SW 1271 (cell line): ENCODE measurements around the gene PLD5.
"Not testable (repeated sequence)": the region's sequence is repeated elsewhere in the genome, so short reads cannot be mapped to it uniquely, and the experiment has no call there.

Experiments
- DNase-seq, 2 experiments: peaks; one replicate each; lab custom pipeline; 2025; lab: John Stamatoyannopoulos, UW

PLD5 gene

GRCh38 chr1:242058582-242058981, 465.9 kb downstream of the PLD5 start:
- DNase-seq, result not testable (repeated sequence)

GRCh38 chr1:242058181-242058580, 466.3 kb downstream of the PLD5 start:
- not testable (repeated sequence) for DNase-seq

- no peak for DNase-seq
Observed at GRCh38 chr1:242057745-242058115, 466.8 kb downstream of the PLD5 start.

GRCh38 chr1:242056988-242057744, 467.3 kb downstream of the PLD5 start:
- DNase-seq, result no peak

- DNase-seq, result no peak
Observed at GRCh38 chr1:242055749-242056320, 468.7 kb downstream of the PLD5 start.

GRCh38 chr1:242043165-242043564, 481.3 kb downstream of the PLD5 start:
- no peak for DNase-seq

- DNase-seq, result no peak
Observed at GRCh38 chr1:242034392-242034791, 490.1 kb downstream of the PLD5 start.

- DNase-seq, result no peak
Observed at GRCh38 chr1:242033447-242033846, 491.1 kb downstream of the PLD5 start.
